ENCODE data around the gene PRR33.

PRR33 gene

GRCh38 chr11:1845561-1846452 lies 45.9 kb downstream of the PRR33 start:
- no peak for TF ChIP-seq CTCF (IDR thresholded peaks at IDR 0.05; ENCODE audit: control insufficient read depth, extremely low read depth, insufficient read depth)
- H3K4me3 ChIP-seq (ENCODE audit: low read depth, low read length), result no peak overlapping the region
- no peak for DNase-seq (ENCODE audit: low read depth)

- no peak overlapping the region for H3K4me3 ChIP-seq (ENCODE audit: low read depth, low read length)
- DNase-seq (ENCODE audit: low read depth), result no peak
- TF ChIP-seq CTCF (IDR thresholded peaks at IDR 0.05; ENCODE audit: control insufficient read depth, extremely low read depth, insufficient read depth), result no peak
Measured at GRCh38 chr11:1845095-1845429, 46.6 kb downstream of the PRR33 start.

- DNase-seq (ENCODE audit: low read depth), result no peak
- TF ChIP-seq CTCF (IDR thresholded peaks at IDR 0.05; ENCODE audit: control insufficient read depth, extremely low read depth, insufficient read depth), result no peak
- no peak overlapping the region for H3K4me3 ChIP-seq (ENCODE audit: low read depth, low read length)
Measured at GRCh38 chr11:1844221-1845094, 47.2 kb downstream of the PRR33 start.

- TF ChIP-seq CTCF (IDR thresholded peaks at IDR 0.05; ENCODE audit: control insufficient read depth, extremely low read depth, insufficient read depth), result no peak
- H3K4me3 ChIP-seq (ENCODE audit: low read depth, low read length), result no peak overlapping the region
- no peak for DNase-seq (ENCODE audit: low read depth)
Measured at GRCh38 chr11:1843796-1844195, 47.9 kb downstream of the PRR33 start.

- no peak overlapping the region for H3K4me3 ChIP-seq (ENCODE audit: low read depth, low read length)
- no peak for TF ChIP-seq CTCF (IDR thresholded peaks at IDR 0.05; ENCODE audit: control insufficient read depth, extremely low read depth, insufficient read depth)
- no peak for DNase-seq (ENCODE audit: low read depth)
Measured at GRCh38 chr11:1843098-1843473, 48.6 kb downstream of the PRR33 start.

GRCh38 chr11:1842149-1843097 lies 49.3 kb downstream of the PRR33 start:
- no peak for TF ChIP-seq CTCF (IDR thresholded peaks at IDR 0.05; ENCODE audit: control insufficient read depth, extremely low read depth, insufficient read depth)
- H3K4me3 ChIP-seq (ENCODE audit: low read depth, low read length), result no peak overlapping the region
- DNase-seq (ENCODE audit: low read depth), result no peak

Measured in LNCaP clone FGC (cell line).